GM13976 (cell line): Measurements from ENCODE around the gene FOXC1.

Source experiments
- DNase-seq: peaks from one replicate; pipeline ENCODE4 v3.0.0; 2012; ENCODE audit warnings: low spot score
- in situ Hi-C: fragments of 300-500 bp; cut with MboI; formaldehyde crosslinking; loops from one replicate; pipeline ENCODE4 v1.12.0; 2022; ENCODE audit warnings: low sequenced_read_pairs, mixed read lengths, inconsistent platforms; ENCODE audit not compliant: unreplicated experiment
- TF ChIP-seq, protein P1 (sequence below): IDR thresholded peaks from 2 replicates; pipeline ENCODE4 v1.5.1; 2012; ENCODE audit warnings: borderline replicate concordance, mild to moderate bottlenecking; ENCODE audit not compliant: insufficient read depth; ENCODE audit errors: extremely low read depth, missing control alignments, control extremely low read depth

Gene FOXC1

DNA sequence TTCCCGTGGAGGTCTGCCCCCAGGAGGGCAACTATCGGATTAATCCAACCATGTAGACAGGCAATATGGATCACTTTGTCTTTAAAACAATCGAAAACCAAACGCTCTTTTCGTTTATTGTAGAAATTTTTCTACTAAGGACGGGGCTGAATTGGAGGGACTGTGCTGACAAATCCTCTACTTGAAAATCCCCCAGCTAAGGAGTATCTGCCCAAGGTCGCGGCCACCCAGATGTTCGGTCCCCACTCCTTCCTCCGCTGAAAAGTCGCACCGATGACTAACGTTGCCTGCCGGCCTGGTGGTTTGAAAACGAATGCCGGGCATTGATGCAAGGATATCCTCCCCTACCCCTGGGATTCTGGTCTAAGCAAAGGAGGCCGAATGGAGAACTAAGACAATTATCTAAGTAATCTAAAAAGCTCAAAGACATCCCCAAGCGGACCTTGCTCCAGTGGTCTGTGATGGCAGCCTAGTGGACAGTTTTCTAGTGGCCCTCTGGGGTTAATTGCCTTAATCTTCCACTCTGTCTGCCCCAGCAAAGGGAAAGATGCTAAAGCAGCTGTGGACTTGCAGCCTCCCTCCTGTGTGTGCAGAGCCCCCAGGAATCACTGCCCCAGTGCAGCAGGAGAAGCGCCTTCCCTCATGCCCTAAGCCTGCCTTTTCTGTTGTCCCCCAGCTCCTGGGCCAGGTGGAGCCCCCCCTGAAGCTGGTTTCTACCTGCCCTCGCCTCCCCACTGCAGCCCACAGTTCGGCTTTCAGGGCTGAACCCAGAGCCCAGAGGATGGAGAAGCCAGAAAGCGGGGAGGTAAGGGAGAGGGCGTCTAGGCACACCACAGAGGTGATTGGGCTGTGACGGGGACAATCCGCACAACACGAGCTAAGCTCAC is 3.6 kb upstream of the FOXC1 start:
- in situ Hi-C loops: loop anchor here (25.0 kb wide), 1 partner anchor 581 kb away; no protein-coding TSS in a partner anchor
- DNase-seq: no peak

GRCh38 chr6:1606780-1607515 is 2.8 kb upstream of the FOXC1 start:
- TF ChIP-seq, protein P1, sequence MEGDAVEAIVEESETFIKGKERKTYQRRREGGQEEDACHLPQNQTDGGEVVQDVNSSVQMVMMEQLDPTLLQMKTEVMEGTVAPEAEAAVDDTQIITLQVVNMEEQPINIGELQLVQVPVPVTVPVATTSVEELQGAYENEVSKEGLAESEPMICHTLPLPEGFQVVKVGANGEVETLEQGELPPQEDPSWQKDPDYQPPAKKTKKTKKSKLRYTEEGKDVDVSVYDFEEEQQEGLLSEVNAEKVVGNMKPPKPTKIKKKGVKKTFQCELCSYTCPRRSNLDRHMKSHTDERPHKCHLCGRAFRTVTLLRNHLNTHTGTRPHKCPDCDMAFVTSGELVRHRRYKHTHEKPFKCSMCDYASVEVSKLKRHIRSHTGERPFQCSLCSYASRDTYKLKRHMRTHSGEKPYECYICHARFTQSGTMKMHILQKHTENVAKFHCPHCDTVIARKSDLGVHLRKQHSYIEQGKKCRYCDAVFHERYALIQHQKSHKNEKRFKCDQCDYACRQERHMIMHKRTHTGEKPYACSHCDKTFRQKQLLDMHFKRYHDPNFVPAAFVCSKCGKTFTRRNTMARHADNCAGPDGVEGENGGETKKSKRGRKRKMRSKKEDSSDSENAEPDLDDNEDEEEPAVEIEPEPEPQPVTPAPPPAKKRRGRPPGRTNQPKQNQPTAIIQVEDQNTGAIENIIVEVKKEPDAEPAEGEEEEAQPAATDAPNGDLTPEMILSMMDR: no peak
- in situ Hi-C loops: loop anchor here (25.0 kb wide), 1 partner anchor 580 kb away; no protein-coding TSS in a partner anchor
- no peak for DNase-seq

More for the DNA sequence above, 3.6 kb upstream of the FOXC1 start:
- TF ChIP-seq, protein P1: no peak

DNA sequence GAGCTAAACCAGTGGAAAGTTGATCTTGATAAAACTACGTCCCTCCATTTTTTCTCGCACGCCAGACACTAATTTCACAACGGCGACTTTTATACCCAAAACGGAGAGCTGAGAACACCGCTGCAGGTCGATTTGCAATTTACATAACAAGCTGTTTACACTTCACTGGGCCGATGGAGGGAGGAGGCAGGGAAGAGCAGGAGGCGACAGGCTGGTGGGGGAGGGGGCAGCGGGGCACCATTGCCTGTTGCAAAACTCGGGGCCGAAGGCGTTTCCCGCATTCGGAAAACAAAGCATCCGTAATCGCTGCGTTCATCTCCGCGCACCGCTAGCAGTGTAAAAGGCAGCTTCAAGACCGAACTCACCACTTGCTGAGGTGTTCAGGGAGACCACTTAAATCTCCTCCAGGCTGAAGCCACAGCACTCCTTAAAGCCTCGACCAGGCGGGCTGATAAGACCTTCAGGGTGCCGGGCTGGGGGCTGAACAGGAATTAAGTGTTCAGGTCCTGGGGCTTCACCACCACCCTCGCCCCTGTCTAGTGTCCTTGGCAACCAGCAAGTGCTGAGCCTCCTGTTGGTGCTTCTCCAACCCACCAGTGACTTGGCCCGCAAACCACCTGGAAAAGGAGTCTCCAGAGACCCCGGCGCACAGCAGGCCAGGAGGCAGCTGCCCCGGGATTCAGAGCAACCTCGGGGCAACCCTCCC is 2.0 kb upstream of the FOXC1 start:
- TF ChIP-seq, protein P1: no peak
- no peak for DNase-seq
- in situ Hi-C loops: loop anchor here (25.0 kb wide), 1 partner anchor 580 kb away; no protein-coding TSS in a partner anchor

- TF ChIP-seq, protein P1: no peak
- in situ Hi-C loops: loop anchor here (25.0 kb wide), 1 partner anchor 579 kb away; no protein-coding TSS in a partner anchor
- DNase-seq: no peak
Measured at GRCh38 chr6:1608222-1609040, 1.3 kb upstream of the FOXC1 start.

DNA sequence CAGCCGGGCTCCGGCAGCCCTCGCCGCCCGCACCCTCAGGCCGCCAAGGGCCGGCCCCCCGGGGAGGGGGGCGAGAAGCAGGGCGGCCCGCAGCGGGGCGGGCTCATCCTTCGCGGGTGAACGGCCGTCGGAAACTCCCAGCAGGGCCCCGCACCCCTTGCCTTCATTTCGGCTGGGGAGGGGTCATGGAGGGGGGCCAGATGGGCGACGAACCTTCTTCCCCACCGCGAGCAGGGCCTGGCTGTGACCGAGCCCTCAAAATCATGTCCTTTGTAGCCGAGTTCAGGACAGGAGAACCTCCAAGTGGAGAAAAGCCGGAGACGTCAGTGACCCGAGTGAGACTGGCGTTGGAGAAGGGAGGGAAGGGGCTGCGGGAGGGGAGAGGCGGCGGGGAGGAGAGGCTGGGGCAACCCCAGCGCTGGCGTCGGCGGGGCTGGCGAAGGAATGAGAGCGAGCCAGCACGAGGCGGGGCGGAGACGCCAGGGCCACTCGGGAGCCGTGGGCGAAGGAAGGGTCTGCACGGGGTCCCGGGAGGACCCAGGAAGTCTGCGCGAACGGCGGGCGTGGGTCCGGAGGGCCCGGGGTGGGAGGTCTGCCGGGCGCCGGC is 571 bp upstream of the FOXC1 start:
- no peak for DNase-seq
- in situ Hi-C loops: loop anchor here (25.0 kb wide), 1 partner anchor 578 kb away; no protein-coding TSS in a partner anchor
- TF ChIP-seq, protein P1: no peak
